ENCODE measurements around the gene A3GALT2. TPM values are rescaled to one million over a fixed set of nuclear protein-coding genes. Genes with fewer than 3 reads are reported as not detected.

A3GALT2 gene
- total and polyA plus RNA-seq, 9 of the 15 experiments (the other 6 are each of a cell fraction or from before 2014, with no cell fraction given), result not detected

DNA sequence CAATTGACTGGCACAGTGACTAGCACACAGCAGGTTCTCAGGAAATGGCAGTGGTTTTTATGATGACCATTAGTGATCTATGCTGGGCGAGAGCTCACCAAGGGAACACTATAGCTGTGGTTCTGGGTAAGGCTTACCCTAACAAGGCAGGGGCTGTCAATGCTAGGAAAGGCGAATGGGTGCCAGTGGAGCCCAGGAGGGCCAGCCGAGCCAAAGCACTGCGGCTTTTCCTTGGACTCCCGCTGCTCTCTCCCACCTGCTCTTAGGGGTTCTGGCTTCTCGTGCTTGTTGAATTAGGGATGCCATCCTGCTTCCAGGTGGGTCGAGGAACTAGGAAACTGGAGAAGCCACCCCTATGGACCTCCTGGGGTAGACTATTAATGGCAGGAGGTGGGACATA is 10.0 kb upstream of the A3GALT2 start:
- no peaks in the 10 kb centered on the region for H3K9me3 ChIP-seq (replicated peaks; ENCODE audit: control insufficient read depth, insufficient read depth, low read depth, low read length)
- 0 out of 3 replicates have a peak, but pooled peaks cover 3% of the 10 kb centered on the region for H3K79me2 ChIP-seq (ENCODE audit: control insufficient read depth, insufficient read depth, low read length)
- no peaks in the 10 kb centered on the region for H3K27me3 ChIP-seq (ENCODE audit: control insufficient read depth in 2 of 2, insufficient read depth in 2 of 2, low read length in 2 of 2)
- H4K20me1 ChIP-seq (replicated peaks; ENCODE audit: control insufficient read depth, insufficient read depth, low read length), result peaks cover 14% of the 10 kb centered on the region
- no peak for DNase-seq (ENCODE audit: extremely low read depth in 1 of 4, low spot score in 3 of 4)
- intact Hi-C loops (cut with micrococcal nuclease), result no loop called here
- H3K9me1 ChIP-seq (ENCODE audit: control insufficient read depth, insufficient read depth, low read length), result no peaks in the 10 kb centered on the region
- H3K36me3 ChIP-seq (ENCODE audit: control insufficient read depth, insufficient read depth, low read length), result peaks cover 92% of the 10 kb centered on the region
- no peak overlapping the region for H2AFZ ChIP-seq (ENCODE audit: low read depth, low read length)
- in situ Hi-C loops (cut with MboI), result no loop called here
- H3K4me3 ChIP-seq, result no peak overlapping the region
- no peak overlapping the region for H3K27ac ChIP-seq (ENCODE audit: extremely low read depth, low read depth, low read length)
- 94% methylated on average over 7 of the region's 7 CpGs for WGBS (ENCODE audit: insufficient coverage, low coverage, missing lambda C conversion rate)
- H3K4me2 ChIP-seq (ENCODE audit: insufficient read depth, low read length), result no peak overlapping the region
- BruUV-seq (replicated peaks), result no TSS peak
- ChIA-PET POLR2A (interaction anchor here (1.0 to 2.8 kb wide), 5 partner anchors 8 to 26 kb away, joined by 3 to 8 read pairs (median 5); no protein-coding TSS in a partner anchor), CTCF (ENCODE audit: low intra/inter-chr PET ratio) (no interaction called here)
- H3K4me1 ChIP-seq (replicated peaks in 1 of 2; ENCODE audit: control insufficient read depth in 2 of 2, insufficient read depth in 2 of 2, low read length in 2 of 2), result no peaks in the 10 kb centered on the region
- no peak for ATAC-seq
- TF ChIP-seq HCFC1 (IDR thresholded peaks at IDR 0.05; ENCODE audit: low read depth, low read length) (no peak), GTF2A2 (tag; IDR thresholded peaks at IDR 0.05) (no peak), CBFA2T3 (IDR thresholded peaks at IDR 0.05) (no peak), NUFIP1 (IDR thresholded peaks at IDR 0.05; ENCODE audit: partially characterized antibody) (no peak), XRCC3 (IDR thresholded peaks at IDR 0.05) (no peak), ZBTB1 (CRISPR knock-in tag; IDR thresholded peaks at IDR 0.05; ENCODE audit: borderline replicate concordance, low read depth) (no peak), ZBTB2 (IDR thresholded peaks at IDR 0.05) (no peak), CHD1 (IDR thresholded peaks at IDR 0.05; ENCODE audit: low read length) (no peak), FOXK1 (CRISPR knock-in tag; IDR thresholded peaks at IDR 0.05; ENCODE audit: borderline replicate concordance) (no peak), DMBX1 (CRISPR knock-in tag; IDR thresholded peaks at IDR 0.05; ENCODE audit: borderline replicate concordance) (no peak), SRF (CRISPR knock-in tag; IDR thresholded peaks at IDR 0.05) (no peak)
- TF ChIP-seq, protein P1, sequence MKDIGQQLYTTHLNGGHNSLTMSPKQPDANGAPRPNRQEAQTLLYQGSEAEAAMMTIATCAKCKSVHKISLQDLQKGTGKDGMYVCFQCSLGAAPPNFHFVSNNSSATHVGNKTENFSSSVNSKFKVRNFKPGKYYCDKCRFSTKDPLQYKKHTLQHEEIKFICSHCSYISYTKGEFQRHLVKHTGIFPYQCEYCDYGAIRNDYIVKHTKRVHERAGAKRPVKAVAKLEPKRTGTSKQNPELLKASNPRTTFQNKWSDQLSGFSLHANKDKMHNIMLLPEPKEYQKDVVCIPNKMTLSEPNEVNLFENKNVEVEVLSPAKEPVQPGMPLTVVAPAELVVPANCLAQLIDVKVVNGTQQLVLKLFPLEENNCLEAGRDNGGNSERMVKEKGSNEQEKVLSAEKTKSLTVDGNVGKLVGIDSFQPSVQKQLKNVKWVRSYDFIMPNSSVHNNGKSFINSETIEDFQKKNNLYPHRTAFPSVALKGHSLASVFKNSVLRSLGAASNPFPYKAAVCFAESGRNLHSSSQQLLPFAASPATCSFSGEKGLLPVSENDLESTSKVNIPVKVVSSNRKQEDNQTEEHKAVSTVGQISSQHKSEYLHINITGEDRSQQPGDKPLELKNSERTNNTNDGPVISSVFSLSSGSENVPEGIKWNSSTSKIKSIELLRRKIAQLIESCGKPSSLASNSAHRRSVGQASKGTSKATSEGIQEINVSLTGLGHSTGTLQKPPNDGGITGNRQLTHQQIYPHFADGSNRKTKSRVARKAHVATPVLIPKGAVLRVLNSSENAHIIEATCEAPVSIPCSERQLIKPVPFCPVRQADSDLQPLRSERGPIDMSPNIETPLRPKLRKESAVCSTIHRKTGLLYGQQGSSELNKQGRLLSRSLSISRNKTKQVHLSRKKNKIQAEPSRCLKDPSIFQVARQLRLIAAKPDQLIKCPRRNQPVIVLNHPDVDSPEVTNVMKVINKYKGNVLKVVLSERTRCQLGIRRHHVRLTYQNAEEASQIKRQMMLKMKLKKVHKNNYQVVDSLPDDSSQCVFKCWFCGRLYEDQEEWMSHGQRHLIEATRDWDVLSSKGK (CRISPR knock-in tag; IDR thresholded peaks at IDR 0.05), result no peak
- no peak overlapping the region; a peak in 1 of 4 replicates for H3K9ac ChIP-seq (ENCODE audit: insufficient read depth in 1 of 2, low read depth in 2 of 2, low read length in 2 of 2)
- FAIRE-seq, result no peak
